GM18499 (cell line): ENCODE data around the gene ASPM.

Source experiments
- ATAC-seq: cut with Tn5 transposase; IDR thresholded peaks from one replicate; pipeline ENCODE4 v1.9.1; 2021; ENCODE audit warnings: moderate number of reproducible peaks; ENCODE audit not compliant: insufficient read depth, unreplicated experiment

The ASPM gene

GRCh38 chr1:197146101-197147095, at the start of gene ASPM:
ASPM (minus strand) TSS chr1:197146669; CDS start chr1:197146437, 232 bp downstream.
- ATAC-seq = peak; percentile 96

- no peak for ATAC-seq
Measured at GRCh38 chr1:197195100-197195499, 48.6 kb upstream of the ASPM start.

- ATAC-seq = no peak
Measured at GRCh38 chr1:197184190-197184589, 37.7 kb upstream of the ASPM start.

- ATAC-seq = no peak
Measured at GRCh38 chr1:197183195-197183748, 36.8 kb upstream of the ASPM start.

GRCh38 chr1:197182716-197183115, 36.2 kb upstream of the ASPM start:
- ATAC-seq = no peak

- ATAC-seq = no peak
Measured at GRCh38 chr1:197181982-197182381, 35.5 kb upstream of the ASPM start.

GRCh38 chr1:197180252-197180878, 33.9 kb upstream of the ASPM start:
- peak; percentile 58 for ATAC-seq

- ATAC-seq = peak; percentile 46
Measured at GRCh38 chr1:197178998-197179397, 32.5 kb upstream of the ASPM start.

GRCh38 chr1:197174818-197175217, 28.3 kb upstream of the ASPM start:
- ATAC-seq = no peak

- no peak for ATAC-seq
Measured at GRCh38 chr1:197173571-197174507, 27.4 kb upstream of the ASPM start.

GRCh38 chr1:197171531-197171930, 25.1 kb upstream of the ASPM start:
- ATAC-seq = no peak

GRCh38 chr1:197170538-197170937, 24.1 kb upstream of the ASPM start:
- ATAC-seq = no peak

GRCh38 chr1:197159461-197159860, 13.0 kb upstream of the ASPM start:
- no peak for ATAC-seq

- ATAC-seq = no peak
Measured at GRCh38 chr1:197156692-197157091, 10.2 kb upstream of the ASPM start.

- ATAC-seq = no peak
Measured at GRCh38 chr1:197152662-197153061, 6.2 kb upstream of the ASPM start.

GRCh38 chr1:197151185-197151584, 4.7 kb upstream of the ASPM start:
- no peak for ATAC-seq

GRCh38 chr1:197150336-197151005, 4.0 kb upstream of the ASPM start:
- ATAC-seq = no peak

GRCh38 chr1:197149340-197149739, 2.9 kb upstream of the ASPM start:
- ATAC-seq = no peak

- ATAC-seq = no peak
Measured at GRCh38 chr1:197145446-197146024, 934 bp downstream of the ASPM start.
